WTC11 (cell line): ENCODE measurements around the gene SFMBT1. TPM values are rescaled to one million over a fixed set of nuclear protein-coding genes. Genes with fewer than 3 reads are reported as not detected.

Source experiments
- ATAC-seq: fragments of 200-7000 bp; cut with Tn5 transposase; 2 replicates; pipeline ENCODE4 v1.10.0; 2021; ENCODE audit warnings: mild to moderate bottlenecking, moderate library complexity
- CTCF ChIA-PET: fragments of 300-600 bp; sonication (Branson Sonifier 250); formaldehyde crosslinking; loops from one replicate; lab custom pipeline; 2021; ENCODE audit warnings: antibody characterized with exemption; lab: Charles Lee
- POLR2A ChIA-PET: fragments of 350-600 bp; sonication (Branson Sonifier 250); formaldehyde crosslinking; loops from one replicate; lab custom pipeline; 2021; ENCODE audit warnings: antibody characterized with exemption; lab: Charles Lee
- DNase-seq: peaks from one replicate; pipeline ENCODE4 v3.0.0; 2021; ENCODE audit warnings: low spot score
- H3K27ac Mint-ChIP-seq: 2 replicates; pipeline ENCODE4 v1.8.0; 2021; ENCODE audit warnings: mixed read lengths
- H3K27me3 Mint-ChIP-seq: 2 replicates; pipeline ENCODE4 v1.8.0; 2021; ENCODE audit warnings: low read depth, mild to moderate bottlenecking, moderate library complexity, mixed read lengths
- H3K36me3 Mint-ChIP-seq: 2 replicates; pipeline ENCODE4 v1.8.0; 2021; ENCODE audit warnings: mixed read lengths
- H3K4me1 Mint-ChIP-seq: 2 replicates; pipeline ENCODE4 v1.8.0; 2022; ENCODE audit warnings: mixed read lengths
- H3K4me3 Mint-ChIP-seq: 2 replicates; pipeline ENCODE4 v1.8.0; 2021; ENCODE audit warnings: mild to moderate bottlenecking, moderate library complexity, mixed read lengths
- H3K9me3 Mint-ChIP-seq: 2 replicates; pipeline ENCODE4 v1.8.0; 2021; ENCODE audit warnings: mixed read lengths
- CTCF ChIP-seq: fragments of 200-600 bp; IDR thresholded peaks from 2 replicates; pipeline ENCODE4 v1.8.0; 2022; ENCODE audit warnings: antibody characterized with exemption
- EMX1 ChIP-seq: fragments of 250-450 bp; sonication (Bioruptor Pico); IDR thresholded peaks from 2 replicates; pipeline ENCODE4 v1.8.0; 2021; ENCODE audit warnings: mild to moderate bottlenecking
- ESRRA ChIP-seq: sonication (generic); formaldehyde crosslinking; IDR thresholded peaks from 2 replicates; pipeline ENCODE4 v1.8.1; 2022; ENCODE audit warnings: mild to moderate bottlenecking, missing genetic modification reagents, borderline replicate concordance
- ETV6 ChIP-seq: sonication (generic); formaldehyde crosslinking; IDR thresholded peaks from 2 replicates; pipeline ENCODE4 v1.8.1; 2022; ENCODE audit warnings: mild to moderate bottlenecking, missing genetic modification reagents
- MLX ChIP-seq: sonication (generic); formaldehyde crosslinking; IDR thresholded peaks from 2 replicates; pipeline ENCODE4 v1.8.1; 2023; ENCODE audit warnings: mild to moderate bottlenecking, missing genetic modification reagents, moderate library complexity
- MXD4 ChIP-seq: fragments of 250-450 bp; sonication (Bioruptor Pico); IDR thresholded peaks from 2 replicates; pipeline ENCODE4 v1.8.0; 2021; ENCODE audit warnings: mild to moderate bottlenecking, moderate library complexity, borderline replicate concordance
- NFYB ChIP-seq: sonication (generic); formaldehyde crosslinking; conservative IDR thresholded peaks from 2 replicates; pipeline ENCODE4 v1.8.0; 2022; ENCODE audit warnings: low read depth, missing genetic modification reagents
- SP1 ChIP-seq: sonication (generic); formaldehyde crosslinking; conservative IDR thresholded peaks from 2 replicates; pipeline ENCODE4 v1.8.1; 2022; ENCODE audit warnings: missing genetic modification reagents
- ZNF263 ChIP-seq: sonication (generic); formaldehyde crosslinking; IDR thresholded peaks from 2 replicates; pipeline ENCODE4 v1.8.1; 2022; ENCODE audit warnings: low read depth, mild to moderate bottlenecking, moderate library complexity, missing genetic modification reagents
- ZNF317 ChIP-seq: sonication (generic); formaldehyde crosslinking; IDR thresholded peaks from 2 replicates; pipeline ENCODE4 v1.8.1; 2023; ENCODE audit warnings: low read depth, mild to moderate bottlenecking, moderate library complexity, missing genetic modification reagents, borderline replicate concordance
- ZNF423 ChIP-seq: fragments of 250-450 bp; sonication (Bioruptor Pico); IDR thresholded peaks from 2 replicates; pipeline ENCODE4 v2.1.2; 2022; ENCODE audit warnings: mild to moderate bottlenecking, moderate library complexity
- total RNA-seq: library from RNA; stranded (reverse); gene quantifications from 3 replicates; pipeline ENCODE4 v1.2.3, GENCODE V29; 2021
- TF ChIP-seq, protein P1 (sequence below): sonication (generic); formaldehyde crosslinking; IDR thresholded peaks from 2 replicates; pipeline ENCODE4 v1.8.1; 2023; ENCODE audit warnings: mild to moderate bottlenecking, missing genetic modification reagents, moderate library complexity
- TF ChIP-seq, protein P2 (sequence below): sonication (generic); formaldehyde crosslinking; IDR thresholded peaks from 2 replicates; pipeline ENCODE4 v1.8.1; 2023; ENCODE audit warnings: mild to moderate bottlenecking, missing genetic modification reagents
- TF ChIP-seq, protein P3 (sequence below): fragments of 250-450 bp; sonication (Bioruptor Pico); IDR thresholded peaks from 2 replicates; pipeline ENCODE4 v2.1.2; 2022; ENCODE audit warnings: mild to moderate bottlenecking, moderate library complexity
- TF ChIP-seq, protein P4 (sequence below): sonication (generic); formaldehyde crosslinking; IDR thresholded peaks from 2 replicates; pipeline ENCODE4 v1.8.1; 2022; ENCODE audit warnings: low read depth, missing genetic modification reagents, borderline replicate concordance
- TF ChIP-seq, protein P5 (sequence below): fragments of 250-450 bp; sonication (Bioruptor Pico); IDR thresholded peaks from 2 replicates; pipeline ENCODE4 v1.9.0; 2021; ENCODE audit warnings: mild to moderate bottlenecking
- TF ChIP-seq, protein P6 (sequence below): fragments of 250-450 bp; sonication (Bioruptor Pico); IDR thresholded peaks from 2 replicates; pipeline ENCODE4 v1.9.0; 2021; ENCODE audit warnings: mild to moderate bottlenecking
- TF ChIP-seq, protein P7 (sequence below): sonication (generic); formaldehyde crosslinking; IDR thresholded peaks from 2 replicates; pipeline ENCODE4 v1.8.1; 2022; ENCODE audit warnings: low read depth, mild to moderate bottlenecking, moderate library complexity, missing genetic modification reagents, borderline replicate concordance

Gene SFMBT1
- total RNA-seq, 1 experiment from 2014 or later = 20.9 TPM

DNA sequence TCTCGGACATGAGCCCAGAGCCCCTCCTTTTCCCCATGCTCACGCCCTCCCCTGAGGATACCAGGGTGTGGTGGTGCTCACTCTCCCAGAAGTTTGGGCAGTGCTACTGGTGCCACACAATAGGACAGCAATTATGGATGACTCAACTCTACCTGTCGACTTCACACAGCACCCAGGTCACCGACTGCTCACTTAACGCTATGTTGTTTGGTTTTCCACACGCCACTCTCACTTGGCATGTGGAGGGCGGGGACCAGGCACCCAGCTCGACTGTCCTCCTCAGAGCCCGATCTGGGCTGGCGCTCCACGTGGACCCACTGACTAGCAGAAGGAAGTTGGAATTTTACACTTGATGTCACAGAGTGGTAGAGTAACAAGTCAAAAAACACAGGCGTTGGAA lies 179.4 kb downstream of the SFMBT1 start (continued):
- TF ChIP-seq, protein P1, sequence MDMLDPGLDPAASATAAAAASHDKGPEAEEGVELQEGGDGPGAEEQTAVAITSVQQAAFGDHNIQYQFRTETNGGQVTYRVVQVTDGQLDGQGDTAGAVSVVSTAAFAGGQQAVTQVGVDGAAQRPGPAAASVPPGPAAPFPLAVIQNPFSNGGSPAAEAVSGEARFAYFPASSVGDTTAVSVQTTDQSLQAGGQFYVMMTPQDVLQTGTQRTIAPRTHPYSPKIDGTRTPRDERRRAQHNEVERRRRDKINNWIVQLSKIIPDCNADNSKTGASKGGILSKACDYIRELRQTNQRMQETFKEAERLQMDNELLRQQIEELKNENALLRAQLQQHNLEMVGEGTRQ (CRISPR knock-in tag) = no peak
- TF ChIP-seq, protein P2, sequence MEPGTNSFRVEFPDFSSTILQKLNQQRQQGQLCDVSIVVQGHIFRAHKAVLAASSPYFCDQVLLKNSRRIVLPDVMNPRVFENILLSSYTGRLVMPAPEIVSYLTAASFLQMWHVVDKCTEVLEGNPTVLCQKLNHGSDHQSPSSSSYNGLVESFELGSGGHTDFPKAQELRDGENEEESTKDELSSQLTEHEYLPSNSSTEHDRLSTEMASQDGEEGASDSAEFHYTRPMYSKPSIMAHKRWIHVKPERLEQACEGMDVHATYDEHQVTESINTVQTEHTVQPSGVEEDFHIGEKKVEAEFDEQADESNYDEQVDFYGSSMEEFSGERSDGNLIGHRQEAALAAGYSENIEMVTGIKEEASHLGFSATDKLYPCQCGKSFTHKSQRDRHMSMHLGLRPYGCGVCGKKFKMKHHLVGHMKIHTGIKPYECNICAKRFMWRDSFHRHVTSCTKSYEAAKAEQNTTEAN (CRISPR knock-in tag) = no peak
- TF ChIP-seq, protein P3, sequence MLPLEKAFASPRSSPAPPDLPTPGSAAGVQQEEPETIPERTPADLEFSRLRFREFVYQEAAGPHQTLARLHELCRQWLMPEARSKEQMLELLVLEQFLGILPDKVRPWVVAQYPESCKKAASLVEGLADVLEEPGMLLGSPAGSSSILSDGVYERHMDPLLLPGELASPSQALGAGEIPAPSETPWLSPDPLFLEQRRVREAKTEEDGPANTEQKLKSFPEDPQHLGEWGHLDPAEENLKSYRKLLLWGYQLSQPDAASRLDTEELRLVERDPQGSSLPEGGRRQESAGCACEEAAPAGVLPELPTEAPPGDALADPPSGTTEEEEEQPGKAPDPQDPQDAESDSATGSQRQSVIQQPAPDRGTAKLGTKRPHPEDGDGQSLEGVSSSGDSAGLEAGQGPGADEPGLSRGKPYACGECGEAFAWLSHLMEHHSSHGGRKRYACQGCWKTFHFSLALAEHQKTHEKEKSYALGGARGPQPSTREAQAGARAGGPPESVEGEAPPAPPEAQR (CRISPR knock-in tag) = no peak
- TF ChIP-seq ETV6 = no peak

- no peak for ATAC-seq
- Mint-ChIP-seq H3K36me3 (peaks cover 30% of the 10 kb centered on the region), H3K4me3 (no peak overlapping the region)
These were observed 179.9 kb downstream of the SFMBT1 start for GRCh38 chr3:52865994-52866393.

More at GRCh38 chr3:52865994-52866393, 179.9 kb downstream of the SFMBT1 start:
- no peak for DNase-seq
- ChIA-PET POLR2A (no interaction called here), CTCF (interaction anchor here (2.0 kb wide), 1 partner anchor 13 kb away, joined by 11 read pairs; no protein-coding TSS in a partner anchor)
- Mint-ChIP-seq H3K27me3 (no peaks in the 10 kb centered on the region; the same call in 1 of the 2 replicates), H3K4me1 (no peaks in the 10 kb centered on the region), H3K9me3 (peaks cover 34% of the 10 kb centered on the region), H3K27ac (no peak overlapping the region)
- TF ChIP-seq ZNF317 (CRISPR knock-in tag) = no peak
- TF ChIP-seq, protein P4, sequence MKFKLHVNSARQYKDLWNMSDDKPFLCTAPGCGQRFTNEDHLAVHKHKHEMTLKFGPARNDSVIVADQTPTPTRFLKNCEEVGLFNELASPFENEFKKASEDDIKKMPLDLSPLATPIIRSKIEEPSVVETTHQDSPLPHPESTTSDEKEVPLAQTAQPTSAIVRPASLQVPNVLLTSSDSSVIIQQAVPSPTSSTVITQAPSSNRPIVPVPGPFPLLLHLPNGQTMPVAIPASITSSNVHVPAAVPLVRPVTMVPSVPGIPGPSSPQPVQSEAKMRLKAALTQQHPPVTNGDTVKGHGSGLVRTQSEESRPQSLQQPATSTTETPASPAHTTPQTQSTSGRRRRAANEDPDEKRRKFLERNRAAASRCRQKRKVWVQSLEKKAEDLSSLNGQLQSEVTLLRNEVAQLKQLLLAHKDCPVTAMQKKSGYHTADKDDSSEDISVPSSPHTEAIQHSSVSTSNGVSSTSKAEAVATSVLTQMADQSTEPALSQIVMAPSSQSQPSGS (CRISPR knock-in tag) = no peak
- TF ChIP-seq SP1 (CRISPR knock-in tag) = no peak
- no peak for TF ChIP-seq MLX (CRISPR knock-in tag)
- no peak for TF ChIP-seq NFYB (CRISPR knock-in tag)
- no peak for TF ChIP-seq ESRRA (CRISPR knock-in tag)
- no peak for TF ChIP-seq ZNF423
- TF ChIP-seq, protein P5, sequence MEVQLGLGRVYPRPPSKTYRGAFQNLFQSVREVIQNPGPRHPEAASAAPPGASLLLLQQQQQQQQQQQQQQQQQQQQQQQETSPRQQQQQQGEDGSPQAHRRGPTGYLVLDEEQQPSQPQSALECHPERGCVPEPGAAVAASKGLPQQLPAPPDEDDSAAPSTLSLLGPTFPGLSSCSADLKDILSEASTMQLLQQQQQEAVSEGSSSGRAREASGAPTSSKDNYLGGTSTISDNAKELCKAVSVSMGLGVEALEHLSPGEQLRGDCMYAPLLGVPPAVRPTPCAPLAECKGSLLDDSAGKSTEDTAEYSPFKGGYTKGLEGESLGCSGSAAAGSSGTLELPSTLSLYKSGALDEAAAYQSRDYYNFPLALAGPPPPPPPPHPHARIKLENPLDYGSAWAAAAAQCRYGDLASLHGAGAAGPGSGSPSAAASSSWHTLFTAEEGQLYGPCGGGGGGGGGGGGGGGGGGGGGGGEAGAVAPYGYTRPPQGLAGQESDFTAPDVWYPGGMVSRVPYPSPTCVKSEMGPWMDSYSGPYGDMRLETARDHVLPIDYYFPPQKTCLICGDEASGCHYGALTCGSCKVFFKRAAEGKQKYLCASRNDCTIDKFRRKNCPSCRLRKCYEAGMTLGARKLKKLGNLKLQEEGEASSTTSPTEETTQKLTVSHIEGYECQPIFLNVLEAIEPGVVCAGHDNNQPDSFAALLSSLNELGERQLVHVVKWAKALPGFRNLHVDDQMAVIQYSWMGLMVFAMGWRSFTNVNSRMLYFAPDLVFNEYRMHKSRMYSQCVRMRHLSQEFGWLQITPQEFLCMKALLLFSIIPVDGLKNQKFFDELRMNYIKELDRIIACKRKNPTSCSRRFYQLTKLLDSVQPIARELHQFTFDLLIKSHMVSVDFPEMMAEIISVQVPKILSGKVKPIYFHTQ = no peak
- TF ChIP-seq MXD4 (CRISPR knock-in tag) = no peak
- TF ChIP-seq, protein P6, sequence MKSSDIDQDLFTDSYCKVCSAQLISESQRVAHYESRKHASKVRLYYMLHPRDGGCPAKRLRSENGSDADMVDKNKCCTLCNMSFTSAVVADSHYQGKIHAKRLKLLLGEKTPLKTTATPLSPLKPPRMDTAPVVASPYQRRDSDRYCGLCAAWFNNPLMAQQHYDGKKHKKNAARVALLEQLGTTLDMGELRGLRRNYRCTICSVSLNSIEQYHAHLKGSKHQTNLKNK (CRISPR knock-in tag) = no peak
- no peak for TF ChIP-seq ZNF263 (CRISPR knock-in tag)
- no peak for TF ChIP-seq CTCF
- TF ChIP-seq, protein P7, sequence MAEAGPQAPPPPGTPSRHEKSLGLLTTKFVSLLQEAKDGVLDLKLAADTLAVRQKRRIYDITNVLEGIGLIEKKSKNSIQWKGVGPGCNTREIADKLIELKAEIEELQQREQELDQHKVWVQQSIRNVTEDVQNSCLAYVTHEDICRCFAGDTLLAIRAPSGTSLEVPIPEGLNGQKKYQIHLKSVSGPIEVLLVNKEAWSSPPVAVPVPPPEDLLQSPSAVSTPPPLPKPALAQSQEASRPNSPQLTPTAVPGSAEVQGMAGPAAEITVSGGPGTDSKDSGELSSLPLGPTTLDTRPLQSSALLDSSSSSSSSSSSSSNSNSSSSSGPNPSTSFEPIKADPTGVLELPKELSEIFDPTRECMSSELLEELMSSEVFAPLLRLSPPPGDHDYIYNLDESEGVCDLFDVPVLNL (CRISPR knock-in tag) = no peak
- no peak for TF ChIP-seq EMX1 (CRISPR knock-in tag)
